Sigmoid colon (tissue), 7 donors: ENCODE measurements around the gene GLYATL3. TPM values are rescaled to one million over a fixed set of nuclear protein-coding genes. Genes with fewer than 3 reads are reported as not detected.

Experiments used
- DNase-seq: peaks from one replicate; pipeline ENCODE4 v3.0.0-alpha.2; 2019
- H3K27ac ChIP-seq, 4 donors: fragments of 200-600 bp; sonication (generic); one replicate each; pipeline ENCODE4 v1.5.1; 2016 to 2019; ENCODE audit warnings: mild to moderate bottlenecking in 1 of 4
- H3K27me3 ChIP-seq, 3 donors: fragments of 200-600 bp; sonication (generic); one replicate each; pipeline ENCODE4 v1.5.1; 2019; ENCODE audit warnings: mild to moderate bottlenecking in 1 of 3
- H3K36me3 ChIP-seq, 4 donors: fragments of 200-600 bp; sonication (generic); one replicate each; pipeline ENCODE4 v1.5.1; 2016 to 2019
- H3K4me1 ChIP-seq, 4 donors: fragments of 200-600 bp; sonication (generic); one replicate each; pipeline ENCODE4 v1.5.1; 2017 to 2019
- H3K4me3 ChIP-seq, 4 donors: fragments of 200-600 bp; sonication (generic); one replicate each; pipeline ENCODE4 v1.5.1; 2017 to 2019; ENCODE audit warnings: mild to moderate bottlenecking in 2 of 4, moderate library complexity in 1 of 4
- H3K9me3 ChIP-seq, 4 donors: fragments of 200-600 bp in 3 of 4; sonication (generic) in 3 of 4; one replicate each; pipeline versions ENCODE4 v1.5.1 to v1.6.1; 2013 to 2019
- EP300 ChIP-seq, 4 donors: sonication (generic); formaldehyde crosslinking; IDR thresholded peaks; one replicate each; pipeline ENCODE4 v1.6.1; 2017; ENCODE audit warnings: antibody characterized with exemption in 4 of 4
- POLR2A ChIP-seq, 2 donors: fragments of 450-650 bp; IDR thresholded peaks; one replicate each; pipeline ENCODE4 v1.6.1; 2016; ENCODE audit warnings: antibody characterized with exemption in 2 of 2, mild to moderate bottlenecking in 2 of 2, moderate library complexity in 2 of 2
- POLR2AphosphoS5 ChIP-seq, 4 donors: sonication (generic); formaldehyde crosslinking; IDR thresholded peaks; one replicate each; pipeline ENCODE4 v1.6.1; 2017; ENCODE audit warnings: antibody characterized with exemption in 4 of 4
- WGBS, 2 donors: extraction: QIAGEN DNeasy Blood & Tissue Kit; methylation state at CpG; one replicate each; pipeline ENCODE4 v1.1.7; 2013; 5-methylcytosine and 5-hydroxymethylcytosine counted together
- intact Hi-C: fragments of 100-400 bp; cut with DNase I; formaldehyde crosslinking; loops from one replicate; pipeline ENCODE4 v1.15.1; 2023
- polyA plus RNA-seq, 3 donors: library from polyadenylated mRNA; stranded (reverse); fragments of 200-250 nt; gene quantifications; one replicate each; pipeline ENCODE4 v1.2.3, GENCODE V29; 2013
- total RNA-seq, 4 donors: library from RNA; depleted of rRNA; stranded (reverse); fragments of >200 nt; gene quantifications; one replicate each; pipeline ENCODE4 v1.1.0, GENCODE V29; 2016
- TF ChIP-seq, protein P1 (sequence below), 4 experiments: fragments of 450-650 bp in 3 of 4; fragments of 200-600 bp in 1 of 4; IDR thresholded peaks; one replicate each; pipeline ENCODE4 v1.5.1; 2016 to 2019; ENCODE audit warnings: antibody characterized with exemption in 4 of 4, mild to moderate bottlenecking in 3 of 4, moderate library complexity in 2 of 4
- donor health status: healthy with polysubstance abuse.
- donor health status: Bipolar disorder and iron deficiency.
- donor health status: healthy.

GLYATL3 gene
- total and polyA plus RNA-seq, 7 donors, result 1.8 TPM; not detected in 6

GRCh38 chr6:49576618-49577017 lies 76.9 kb downstream of the GLYATL3 start:
- Histone ChIP-seq H3K4me1 (no peaks in the 10 kb centered on the region), H3K4me3 (no peak overlapping the region), H3K36me3 (no peaks in the 10 kb centered on the region), H3K9me3 (no peaks in the 10 kb centered on the region), H3K27me3 (no peaks in the 10 kb centered on the region), H3K27ac (no peak overlapping the region)
- no peak for TF ChIP-seq EP300 (IDR thresholded peaks at IDR 0.05)
- TF ChIP-seq POLR2AphosphoS5 (IDR thresholded peaks at IDR 0.05), result no peak
- TF ChIP-seq, protein P1, sequence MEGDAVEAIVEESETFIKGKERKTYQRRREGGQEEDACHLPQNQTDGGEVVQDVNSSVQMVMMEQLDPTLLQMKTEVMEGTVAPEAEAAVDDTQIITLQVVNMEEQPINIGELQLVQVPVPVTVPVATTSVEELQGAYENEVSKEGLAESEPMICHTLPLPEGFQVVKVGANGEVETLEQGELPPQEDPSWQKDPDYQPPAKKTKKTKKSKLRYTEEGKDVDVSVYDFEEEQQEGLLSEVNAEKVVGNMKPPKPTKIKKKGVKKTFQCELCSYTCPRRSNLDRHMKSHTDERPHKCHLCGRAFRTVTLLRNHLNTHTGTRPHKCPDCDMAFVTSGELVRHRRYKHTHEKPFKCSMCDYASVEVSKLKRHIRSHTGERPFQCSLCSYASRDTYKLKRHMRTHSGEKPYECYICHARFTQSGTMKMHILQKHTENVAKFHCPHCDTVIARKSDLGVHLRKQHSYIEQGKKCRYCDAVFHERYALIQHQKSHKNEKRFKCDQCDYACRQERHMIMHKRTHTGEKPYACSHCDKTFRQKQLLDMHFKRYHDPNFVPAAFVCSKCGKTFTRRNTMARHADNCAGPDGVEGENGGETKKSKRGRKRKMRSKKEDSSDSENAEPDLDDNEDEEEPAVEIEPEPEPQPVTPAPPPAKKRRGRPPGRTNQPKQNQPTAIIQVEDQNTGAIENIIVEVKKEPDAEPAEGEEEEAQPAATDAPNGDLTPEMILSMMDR (IDR thresholded peaks at IDR 0.05), result no peak
- TF ChIP-seq POLR2A (IDR thresholded peaks at IDR 0.05), result no peak
- intact Hi-C loops, result no loop called here
- no peak for DNase-seq
- WGBS, 2 donors, result 61 to 76% methylated on average over 1 of the region's 1 CpG

Other genes starting within 250 kb of the GLYATL3 start
- 10 to 100 TPM; 10.5 to 18.5 (median 15.4) TPM for gene MMUT, start 36.7 kb upstream of the GLYATL3 start, total RNA-seq
- 10 to 100 TPM; 16.8 to 23.6 (median 17.1) TPM for gene MMUT, start 36.7 kb upstream of the GLYATL3 start, polyA plus RNA-seq
- gene CENPQ, start 36.6 kb upstream of the GLYATL3 start, total RNA-seq, result 1 to 10 TPM; 3.9 to 5.1 (median 4.2) TPM
- gene CENPQ, start 36.6 kb upstream of the GLYATL3 start, polyA plus RNA-seq, result 1 to 10 TPM; 2.8 to 4.8 (median 4.8) TPM
- 1 to 10 TPM; 1.4 to 6.9 (median 3.8) TPM for gene C6orf141, start 50.7 kb downstream of the GLYATL3 start, total RNA-seq
- gene C6orf141, start 50.7 kb downstream of the GLYATL3 start, polyA plus RNA-seq, result 1 to 10 TPM; 1.8 to 3.9 (median 3.4) TPM
- 1 to 10 TPM in 1 of 4 donors, under 1 TPM in 2, not detected in 1; 0.81 to 1.4 (median 0.83) TPM for gene RHAG, start 136.9 kb downstream of the GLYATL3 start, total RNA-seq
- not detected for gene RHAG, start 136.9 kb downstream of the GLYATL3 start, polyA plus RNA-seq
- not detected for gene CRISP2, start 213.6 kb downstream of the GLYATL3 start, total RNA-seq
- gene CRISP2, start 213.6 kb downstream of the GLYATL3 start, polyA plus RNA-seq, result not detected
- not detected for gene CRISP3, start 244.5 kb downstream of the GLYATL3 start, total RNA-seq
- gene CRISP3, start 244.5 kb downstream of the GLYATL3 start, polyA plus RNA-seq, result under 1 TPM in 1 of 3 donors, not detected in 2; 0.60 TPM